GM19193 (cell line): ENCODE measurements around the gene HTR1D.

Source experiments
- POLR2A ChIP-seq: IDR thresholded peaks from 4 replicates; pipeline ENCODE4 v1.6.1; 2011; ENCODE audit not compliant: insufficient read depth, insufficient read length; ENCODE audit errors: extremely low read depth

The HTR1D gene, protein sequence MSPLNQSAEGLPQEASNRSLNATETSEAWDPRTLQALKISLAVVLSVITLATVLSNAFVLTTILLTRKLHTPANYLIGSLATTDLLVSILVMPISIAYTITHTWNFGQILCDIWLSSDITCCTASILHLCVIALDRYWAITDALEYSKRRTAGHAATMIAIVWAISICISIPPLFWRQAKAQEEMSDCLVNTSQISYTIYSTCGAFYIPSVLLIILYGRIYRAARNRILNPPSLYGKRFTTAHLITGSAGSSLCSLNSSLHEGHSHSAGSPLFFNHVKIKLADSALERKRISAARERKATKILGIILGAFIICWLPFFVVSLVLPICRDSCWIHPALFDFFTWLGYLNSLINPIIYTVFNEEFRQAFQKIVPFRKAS

GRCh38 chr1:23217421-23218115, at the start of gene HTR1D:
Gene HTR1D (minus strand): TSS chr1:23217502. CDS start chr1:23194219, 23,283 bp downstream.
- TF ChIP-seq POLR2A: no peak

- TF ChIP-seq POLR2A: no peak
Measured at GRCh38 chr1:23263380-23263887, 46.1 kb upstream of the HTR1D start.

DNA sequence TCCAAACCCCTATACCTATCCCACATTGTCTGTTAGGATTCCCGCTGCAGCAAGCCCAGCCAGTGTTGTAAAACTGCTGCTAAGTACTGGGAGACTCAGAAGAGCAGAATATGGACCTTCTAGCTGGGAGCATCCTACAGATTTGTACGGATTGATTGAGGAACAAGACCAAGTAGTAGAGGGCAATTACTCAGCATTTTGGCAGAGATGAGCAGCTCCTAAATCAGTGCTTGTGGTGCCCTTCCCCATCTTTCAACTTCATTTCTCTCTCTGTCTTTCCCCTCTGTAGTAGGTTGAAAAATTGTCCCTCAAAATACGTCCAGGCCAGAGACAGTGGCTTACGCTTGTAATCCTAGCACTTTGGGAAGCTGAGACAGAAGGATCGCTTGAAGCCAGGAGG, 37.3 kb upstream of the HTR1D start:
- no peak for TF ChIP-seq POLR2A

GRCh38 chr1:23251812-23252211, 34.5 kb upstream of the HTR1D start:
- TF ChIP-seq POLR2A: no peak

- TF ChIP-seq POLR2A: no peak
Measured at GRCh38 chr1:23249787-23250454, 32.6 kb upstream of the HTR1D start.

DNA sequence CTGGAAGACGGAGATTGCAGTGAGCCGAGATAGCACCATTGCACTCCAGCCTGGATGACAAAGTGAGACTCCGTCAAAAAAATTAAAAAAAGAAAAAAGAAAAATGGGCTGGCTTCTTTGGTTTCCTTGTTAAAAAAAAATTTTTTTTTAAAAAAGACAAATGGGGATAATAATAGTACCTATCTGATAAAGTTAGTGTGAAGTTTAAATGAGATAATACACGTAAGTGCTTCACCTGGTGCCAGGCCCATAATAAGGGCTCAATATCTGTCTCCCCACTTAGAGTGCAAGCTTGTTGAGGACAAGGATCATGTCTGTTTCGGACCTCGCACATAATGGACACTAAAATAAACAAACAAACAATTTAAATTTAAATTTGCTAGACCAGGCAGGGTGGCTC, 30.0 kb upstream of the HTR1D start:
- TF ChIP-seq POLR2A: no peak

GRCh38 chr1:23246274-23246673, 29.0 kb upstream of the HTR1D start:
- no peak for TF ChIP-seq POLR2A

- TF ChIP-seq POLR2A: no peak
Measured at GRCh38 chr1:23244256-23244761, 27.0 kb upstream of the HTR1D start.

DNA sequence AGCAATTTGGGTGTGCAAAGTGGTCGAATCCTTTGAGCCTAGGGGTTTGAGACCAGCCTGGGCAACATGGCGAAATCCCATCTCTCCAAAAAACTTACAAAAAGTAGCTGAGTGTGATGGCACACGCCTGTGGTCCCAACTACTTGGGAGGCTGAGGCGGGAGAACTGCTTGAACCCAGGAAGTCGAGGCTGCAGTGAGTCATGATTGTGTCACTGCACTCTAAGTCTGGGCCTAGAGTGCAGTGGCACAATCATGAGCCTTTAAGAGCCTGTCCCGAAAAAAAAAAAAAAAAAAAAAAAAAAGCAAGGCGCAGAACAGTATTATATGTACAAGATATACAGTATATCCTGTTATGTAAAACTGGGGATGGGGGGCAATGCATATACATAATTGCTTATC, 25.1 kb upstream of the HTR1D start:
- TF ChIP-seq POLR2A: no peak

- no peak for TF ChIP-seq POLR2A
Measured at GRCh38 chr1:23239638-23240295, 22.5 kb upstream of the HTR1D start.

DNA sequence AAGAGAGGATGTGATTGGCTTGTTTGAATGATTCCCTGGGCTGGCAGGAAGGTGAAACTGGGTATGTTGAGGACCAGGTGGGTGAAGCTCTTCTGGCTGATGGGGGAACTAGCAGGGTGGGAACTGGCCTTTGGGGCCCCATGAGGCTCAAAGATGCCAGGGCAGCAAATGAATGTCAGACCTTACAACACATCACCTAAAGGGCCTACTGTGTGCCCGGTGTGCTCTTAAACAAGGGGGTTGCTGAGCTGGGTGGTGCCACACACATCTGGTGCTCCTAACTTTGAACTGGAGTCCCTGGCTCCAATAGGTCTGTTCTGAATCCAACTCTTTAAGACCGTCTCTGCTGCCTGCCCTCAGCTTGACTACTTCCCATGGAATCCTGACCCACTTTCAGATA, 21.3 kb upstream of the HTR1D start:
- TF ChIP-seq POLR2A: no peak

DNA sequence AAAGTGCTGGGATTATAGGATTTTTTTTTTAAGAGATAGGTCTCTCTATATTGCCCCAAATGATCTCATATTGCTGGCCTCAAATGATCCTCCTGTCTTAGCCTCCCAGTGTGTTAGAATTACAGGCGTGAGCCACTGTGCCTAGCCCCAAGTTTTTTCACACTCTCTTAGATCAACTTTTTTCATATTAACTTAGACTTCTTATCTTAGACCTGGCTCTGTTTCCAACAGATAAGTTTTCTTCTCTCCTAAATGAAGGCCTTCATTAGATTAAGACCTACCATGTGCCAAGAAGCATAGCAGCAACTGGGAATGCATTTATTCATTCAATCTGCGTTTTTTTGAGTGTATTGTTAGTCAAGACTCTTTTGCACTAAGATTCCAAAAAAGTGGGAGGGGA, 20.2 kb upstream of the HTR1D start:
- no peak for TF ChIP-seq POLR2A

DNA sequence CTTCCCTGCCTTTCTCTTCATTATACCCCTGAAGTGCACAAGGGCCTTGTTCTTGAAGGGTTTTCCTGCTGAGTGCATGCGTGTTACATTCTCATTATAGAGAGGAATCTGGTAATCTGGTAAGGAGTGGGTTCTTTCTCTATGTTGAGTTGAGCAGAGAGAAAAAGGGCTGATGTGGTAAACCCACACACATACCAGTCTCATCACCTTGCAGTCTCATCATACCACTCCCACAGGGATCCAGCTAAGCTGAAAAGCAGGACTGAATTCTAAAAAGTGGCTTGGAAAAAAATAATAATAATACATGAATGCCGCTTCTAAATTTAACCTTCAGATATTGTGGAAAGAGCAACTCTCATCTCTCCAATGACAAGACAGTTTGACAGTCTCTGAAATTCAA, 10.5 kb upstream of the HTR1D start:
- TF ChIP-seq POLR2A: no peak

DNA sequence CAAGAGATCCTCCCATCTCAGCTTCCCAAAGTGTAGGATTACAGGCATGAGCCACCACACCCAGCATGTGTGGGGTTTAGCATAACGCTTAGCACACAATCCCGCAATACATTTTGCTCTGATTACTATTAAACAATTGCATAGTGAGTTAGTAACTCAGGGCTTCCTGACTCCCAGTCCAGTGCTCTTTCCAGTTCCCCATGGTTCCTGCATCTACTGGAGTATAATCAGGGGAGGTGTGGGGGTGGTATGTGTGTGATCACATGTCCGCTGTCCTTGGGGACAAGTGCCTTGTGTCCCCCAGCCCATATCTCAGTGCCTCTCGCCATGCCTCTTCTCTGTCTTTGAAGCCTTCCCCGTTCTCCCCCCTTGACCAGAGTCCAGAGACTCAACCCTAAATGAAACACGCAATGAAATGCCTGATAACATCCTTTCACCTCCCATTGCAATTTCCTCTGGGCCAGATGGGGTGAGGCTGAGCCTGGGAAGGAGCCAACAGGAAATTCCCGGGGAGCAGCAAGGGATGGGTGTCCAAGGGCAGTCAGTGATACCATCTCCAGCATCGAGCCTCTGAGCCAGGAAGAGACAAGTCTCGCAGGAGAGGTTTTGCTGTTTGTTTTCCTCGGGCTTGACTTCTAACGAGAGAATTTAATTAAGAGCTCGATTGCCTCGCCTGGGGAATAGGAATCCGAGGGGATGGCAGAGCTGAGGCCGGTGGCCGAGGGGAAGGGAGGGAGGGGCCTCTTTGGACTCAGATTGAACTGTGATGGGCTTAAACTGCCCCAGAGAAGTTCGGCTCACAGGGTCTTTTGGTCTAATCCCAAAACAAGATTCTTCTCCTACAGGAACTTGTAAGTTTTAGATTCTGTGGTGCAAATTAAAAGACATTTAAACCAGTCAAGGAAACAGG, 7.7 kb upstream of the HTR1D start:
- no peak for TF ChIP-seq POLR2A
